Pancreas (tissue), 10 donors: ENCODE results near the gene MRM2. TPM values are rescaled to one million over a fixed set of nuclear protein-coding genes. Genes with fewer than 3 reads are reported as not detected.

Experiments used
- ATAC-seq, 4 donors: fragments of 200-7000 bp; cut with Tn5 transposase; one replicate each; pipeline versions ENCODE4 v1.8.0 to v1.9.1; 2020; ENCODE audit warnings: mild to moderate bottlenecking in 4 of 4, moderate library complexity in 4 of 4
- DNase-seq, 6 donors: peaks; one replicate each; pipeline ENCODE4 v3.0.0-alpha.2; 2020
- FAIRE-seq: peaks from 2 replicates; lab custom pipeline; 2012; peaks lifted over from hg19 to GRCh38; lab: Jason Lieb, UNC
- H3K27ac ChIP-seq, 4 donors: fragments of 200-600 bp; sonication (generic); 1 replicate in 3 of 4; 2 replicates in 1 of 4; pipeline versions ENCODE4 v1.5.0 to v1.8.0; 2020
- H3K27me3 ChIP-seq, 4 donors: fragments of 200-600 bp; one replicate each; pipeline ENCODE4 v1.8.0; 2021
- H3K36me3 ChIP-seq, 3 donors: fragments of 200-600 bp; sonication (generic) in 1 of 3; one replicate each; pipeline versions ENCODE4 v1.5.0 to v1.8.0; 2020 to 2021
- H3K4me1 ChIP-seq, 3 donors: fragments of 200-600 bp; one replicate each; pipeline ENCODE4 v1.8.0; 2021
- H3K4me3 ChIP-seq, 4 donors: fragments of 200-600 bp; sonication (generic) in 2 of 4; one replicate each; pipeline versions ENCODE4 v1.5.0 to v1.8.0; 2020 to 2021
- H3K9me3 ChIP-seq, 4 donors: fragments of 200-600 bp; one replicate each; pipeline ENCODE4 v1.8.0; 2021
- CTCF ChIP-seq, 4 donors: fragments of 200-600 bp; sonication (generic) in 3 of 4; IDR thresholded peaks; one replicate each; pipeline versions ENCODE4 v1.5.0 to v1.8.0; 2021; ENCODE audit warnings: antibody characterized with exemption in 4 of 4
- WGBS, 2 donors: extraction: QIAGEN DNeasy Blood & Tissue Kit; methylation state at CpG; one replicate each; pipeline ENCODE4 v1.1.7; 2013; 5-methylcytosine and 5-hydroxymethylcytosine counted together
- intact Hi-C, 3 donors: fragments of 100-400 bp; cut with DNase I; formaldehyde crosslinking; loops; one replicate each; pipeline versions ENCODE4 v1.11.1 to v1.14.2; 2022
- polyA plus RNA-seq, 2 donors: library from polyadenylated mRNA; stranded (reverse); fragments of 200-250 nt; gene quantifications; one replicate each; pipeline ENCODE4 v1.2.3, GENCODE V29; 2013
- total RNA-seq, 6 donors: library from RNA; stranded (reverse); fragmentation: NEBNext Ultra II Directional in 4 of 6; extraction: Animal tissue kit (Norgen Biotek cat#: 25700) in 4 of 6; gene quantifications; one replicate each; pipeline versions ENCODE4 v1.2.1 to v1.2.4, GENCODE V29; 2021 to 2023
- donor health status: healthy with polysubstance abuse.
- donor health status: DM: no; HTN: no; CAD: no; lungs with moderate emphysema.
- donor health status: DM: no; HTN: no; CAD: no.
- donor health status: control.
- donor health status: control.
- donor health status: Bipolar disorder and iron deficiency.
- donor health status: DM: yes; HTN: yes; CAD: no.
- donor health status: DM: no; HTN: no; CAD: no.
- donor health status: DM: no; HTN: no; CAD: no.
- donor health status: DM: yes; HTN: yes; CAD: no.

Gene MRM2
- total and polyA plus RNA-seq, 8 donors: 3.5 to 12.3 (median 7.8) TPM

GRCh38 chr7:2208712-2209111, 33.3 kb downstream of the MRM2 start:
- Histone ChIP-seq H3K4me1 (no peaks in the 10 kb centered on the region), H3K27ac (no peak overlapping the region), H3K4me3 (no peak overlapping the region), H3K9me3 (no peaks in the 10 kb centered on the region), H3K36me3 (peaks cover 0 to 8% (median 0%) of the 10 kb centered on the region in 3 donors), H3K27me3 (no peaks in the 10 kb centered on the region)
- intact Hi-C loops: no loop called here
- TF ChIP-seq CTCF (IDR thresholded peaks at IDR 0.05): no peak
- WGBS, 2 donors: 92 to 95% methylated on average over 16 of the region's 16 CpGs
- no peak for FAIRE-seq
- peak in 2 of 6 donors; percentile 36 to 39 for DNase-seq
- ATAC-seq: no peak

GRCh38 chr7:2205036-2205780, 36.8 kb downstream of the MRM2 start:
- H3K27ac ChIP-seq: no peak overlapping the region
- intact Hi-C loops: no loop called here

GRCh38 chr7:2204446-2204845, 37.6 kb downstream of the MRM2 start:
- Histone ChIP-seq H3K4me1 (no peaks in the 10 kb centered on the region), H3K36me3 (no peaks in the 10 kb centered on the region), H3K9me3 (no peaks in the 10 kb centered on the region), H3K27me3 (no peaks in the 10 kb centered on the region), H3K4me3 (no peak overlapping the region), H3K27ac (no peak overlapping the region)
- intact Hi-C loops: no loop called here
- ATAC-seq (no peak), DNase-seq (peak in 1 of 6 donors; percentile 41), FAIRE-seq (no peak)
- 94 to 98% methylated on average over 11 of the region's 11 CpGs for WGBS, 2 donors
- TF ChIP-seq CTCF (IDR thresholded peaks at IDR 0.05): no peak

More at GRCh38 chr7:2205036-2205780, 36.8 kb downstream of the MRM2 start:
- no peak for FAIRE-seq
- Histone ChIP-seq H3K9me3 (no peaks in the 10 kb centered on the region), H3K4me1 (no peaks in the 10 kb centered on the region), H3K27me3 (no peaks in the 10 kb centered on the region), H3K36me3 (no peaks in the 10 kb centered on the region), H3K4me3 (no peak overlapping the region)
- no peak for ATAC-seq
- no peak for TF ChIP-seq CTCF (IDR thresholded peaks at IDR 0.05)
- 86 to 91% methylated on average over 16 of the region's 16 CpGs for WGBS, 2 donors
- no peak for DNase-seq

- WGBS, 2 donors: 76% methylated on average over 13 of the region's 13 CpGs
- no peaks in the 10 kb centered on the region for H3K27me3 ChIP-seq
- H3K27ac ChIP-seq: no peak overlapping the region
- ATAC-seq: no peak
- no peak for FAIRE-seq
- intact Hi-C loops: no loop called here
- H3K36me3 ChIP-seq: no peaks in the 10 kb centered on the region
- H3K4me3 ChIP-seq: no peak overlapping the region
- no peaks in the 10 kb centered on the region for H3K4me1 ChIP-seq
- DNase-seq: no peak
- no peak for TF ChIP-seq CTCF (IDR thresholded peaks at IDR 0.05)
- H3K9me3 ChIP-seq: no peaks in the 10 kb centered on the region
These were observed 38.2 kb downstream of the MRM2 start for GRCh38 chr7:2203766-2204300.
